Sigmoid colon (tissue), 7 donors: ENCODE measurements around the gene SGTA. TPM values are rescaled to one million over a fixed set of nuclear protein-coding genes. Genes with fewer than 3 reads are reported as not detected.

Experiments
- DNase-seq: peaks from one replicate; pipeline ENCODE4 v3.0.0-alpha.2; 2019
- H3K27ac ChIP-seq, 4 donors: fragments of 200-600 bp; sonication (generic); one replicate each; pipeline ENCODE4 v1.5.1; 2016 to 2019; ENCODE audit warnings: mild to moderate bottlenecking in 1 of 4
- H3K27me3 ChIP-seq, 3 donors: fragments of 200-600 bp; sonication (generic); one replicate each; pipeline ENCODE4 v1.5.1; 2019; ENCODE audit warnings: mild to moderate bottlenecking in 1 of 3
- H3K36me3 ChIP-seq, 4 donors: fragments of 200-600 bp; sonication (generic); one replicate each; pipeline ENCODE4 v1.5.1; 2016 to 2019
- H3K4me1 ChIP-seq, 4 donors: fragments of 200-600 bp; sonication (generic); one replicate each; pipeline ENCODE4 v1.5.1; 2017 to 2019
- H3K4me3 ChIP-seq, 4 donors: fragments of 200-600 bp; sonication (generic); one replicate each; pipeline ENCODE4 v1.5.1; 2017 to 2019; ENCODE audit warnings: mild to moderate bottlenecking in 2 of 4, moderate library complexity in 1 of 4
- H3K9me3 ChIP-seq, 4 donors: fragments of 200-600 bp in 3 of 4; sonication (generic) in 3 of 4; one replicate each; pipeline versions ENCODE4 v1.5.1 to v1.6.1; 2013 to 2019
- EP300 ChIP-seq, 4 donors: sonication (generic); formaldehyde crosslinking; IDR thresholded peaks; one replicate each; pipeline ENCODE4 v1.6.1; 2017; ENCODE audit warnings: antibody characterized with exemption in 4 of 4
- POLR2A ChIP-seq, 2 donors: fragments of 450-650 bp; IDR thresholded peaks; one replicate each; pipeline ENCODE4 v1.6.1; 2016; ENCODE audit warnings: antibody characterized with exemption in 2 of 2, mild to moderate bottlenecking in 2 of 2, moderate library complexity in 2 of 2
- POLR2AphosphoS5 ChIP-seq, 4 donors: sonication (generic); formaldehyde crosslinking; IDR thresholded peaks; one replicate each; pipeline ENCODE4 v1.6.1; 2017; ENCODE audit warnings: antibody characterized with exemption in 4 of 4
- WGBS, 2 donors: extraction: QIAGEN DNeasy Blood & Tissue Kit; methylation state at CpG; one replicate each; pipeline ENCODE4 v1.1.7; 2013; 5-methylcytosine and 5-hydroxymethylcytosine counted together
- intact Hi-C: fragments of 100-400 bp; cut with DNase I; formaldehyde crosslinking; loops from one replicate; pipeline ENCODE4 v1.15.1; 2023
- polyA plus RNA-seq, 3 donors: library from polyadenylated mRNA; stranded (reverse); fragments of 200-250 nt; gene quantifications; one replicate each; pipeline ENCODE4 v1.2.3, GENCODE V29; 2013
- total RNA-seq, 4 donors: library from RNA; depleted of rRNA; stranded (reverse); fragments of >200 nt; gene quantifications; one replicate each; pipeline ENCODE4 v1.1.0, GENCODE V29; 2016
- TF ChIP-seq, protein P1 (sequence below), 4 experiments: fragments of 450-650 bp in 3 of 4; fragments of 200-600 bp in 1 of 4; IDR thresholded peaks; one replicate each; pipeline ENCODE4 v1.5.1; 2016 to 2019; ENCODE audit warnings: antibody characterized with exemption in 4 of 4, mild to moderate bottlenecking in 3 of 4, moderate library complexity in 2 of 4
- donor health status: healthy with polysubstance abuse.
- donor health status: Bipolar disorder and iron deficiency.
- donor health status: healthy.

The SGTA gene
- total and polyA plus RNA-seq, 7 donors, result 42.5 to 80.7 (median 48.1) TPM

DNA sequence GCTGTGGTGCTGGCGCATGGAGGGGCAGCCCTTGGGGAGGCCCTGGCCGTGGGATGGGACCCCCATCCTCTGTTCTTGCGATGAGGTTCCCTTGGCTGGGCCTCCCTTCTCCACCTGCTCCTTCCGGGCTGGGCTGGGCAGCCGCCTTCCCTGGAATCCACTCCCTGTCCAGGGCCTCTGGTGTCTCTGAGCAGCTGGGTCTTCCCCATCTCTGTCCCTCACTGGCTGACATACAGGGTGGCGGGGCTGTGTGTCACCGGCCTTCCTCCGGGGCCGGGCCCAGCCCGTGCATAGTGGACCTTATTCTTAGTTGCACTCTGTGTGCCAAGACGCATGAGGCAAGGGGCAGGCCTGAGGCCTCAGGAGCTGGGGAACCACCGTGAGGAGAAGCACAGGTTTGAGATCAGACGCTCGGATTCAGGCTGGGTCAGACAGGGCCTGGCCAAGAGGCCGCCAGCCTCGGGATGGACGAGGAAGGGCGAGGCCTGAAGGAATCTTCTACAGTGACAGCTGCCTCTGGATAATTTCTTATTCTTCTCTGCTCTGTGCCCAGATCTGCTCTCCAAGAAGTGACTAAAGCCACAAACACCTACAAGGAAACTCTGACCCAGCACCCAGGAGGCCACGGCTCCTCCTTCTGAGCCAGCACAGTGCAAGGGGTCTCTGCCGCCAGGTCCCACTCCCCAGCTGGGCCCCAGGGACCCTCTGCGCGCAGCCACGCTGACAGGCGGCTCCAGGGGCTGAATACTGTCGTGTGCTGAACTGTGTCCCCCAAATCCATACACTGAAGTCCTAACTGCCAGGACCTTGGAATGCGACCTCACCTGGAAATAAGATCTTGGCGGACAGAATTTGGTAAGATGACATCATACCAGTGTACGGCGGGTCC, 11.0 kb downstream of the SGTA start:
- H3K4me3 ChIP-seq, result no peak overlapping the region
- 88% methylated on average over 29 of the region's 29 CpGs for WGBS, 2 donors
- no peak for DNase-seq
- TF ChIP-seq, protein P1, sequence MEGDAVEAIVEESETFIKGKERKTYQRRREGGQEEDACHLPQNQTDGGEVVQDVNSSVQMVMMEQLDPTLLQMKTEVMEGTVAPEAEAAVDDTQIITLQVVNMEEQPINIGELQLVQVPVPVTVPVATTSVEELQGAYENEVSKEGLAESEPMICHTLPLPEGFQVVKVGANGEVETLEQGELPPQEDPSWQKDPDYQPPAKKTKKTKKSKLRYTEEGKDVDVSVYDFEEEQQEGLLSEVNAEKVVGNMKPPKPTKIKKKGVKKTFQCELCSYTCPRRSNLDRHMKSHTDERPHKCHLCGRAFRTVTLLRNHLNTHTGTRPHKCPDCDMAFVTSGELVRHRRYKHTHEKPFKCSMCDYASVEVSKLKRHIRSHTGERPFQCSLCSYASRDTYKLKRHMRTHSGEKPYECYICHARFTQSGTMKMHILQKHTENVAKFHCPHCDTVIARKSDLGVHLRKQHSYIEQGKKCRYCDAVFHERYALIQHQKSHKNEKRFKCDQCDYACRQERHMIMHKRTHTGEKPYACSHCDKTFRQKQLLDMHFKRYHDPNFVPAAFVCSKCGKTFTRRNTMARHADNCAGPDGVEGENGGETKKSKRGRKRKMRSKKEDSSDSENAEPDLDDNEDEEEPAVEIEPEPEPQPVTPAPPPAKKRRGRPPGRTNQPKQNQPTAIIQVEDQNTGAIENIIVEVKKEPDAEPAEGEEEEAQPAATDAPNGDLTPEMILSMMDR (IDR thresholded peaks at IDR 0.05), result no peak
- TF ChIP-seq EP300 (IDR thresholded peaks at IDR 0.05), result no peak
- peaks cover 0 to 54% (median 48%) of the 10 kb centered on the region in 4 donors for H3K4me1 ChIP-seq
- H3K27me3 ChIP-seq, result no peaks in the 10 kb centered on the region
- H3K9me3 ChIP-seq, result no peaks in the 10 kb centered on the region
- H3K36me3 ChIP-seq, result peaks cover 3 to 18% (median 8%) of the 10 kb centered on the region in 4 donors
- intact Hi-C loops, result no loop called here
- H3K27ac ChIP-seq, result peak overlapping the region; percentile 60 to 76 (median 75)

GRCh38 chr19:2770055-2771013, 12.7 kb downstream of the SGTA start:
- H3K36me3 ChIP-seq, result peaks cover 19 to 35% (median 24%) of the 10 kb centered on the region in 4 donors
- TF ChIP-seq POLR2A (IDR thresholded peaks at IDR 0.05) (no peak), EP300 (IDR thresholded peaks at IDR 0.05) (no peak), POLR2AphosphoS5 (IDR thresholded peaks at IDR 0.05) (peak in 3 of 4 donors; percentile 32 to 59 (median 46))
- TF ChIP-seq, protein P1 (IDR thresholded peaks at IDR 0.05), result no peak
- H3K27ac ChIP-seq, result peak overlapping the region; percentile 60 to 76 (median 75)
- peaks cover 0 to 53% (median 46%) of the 10 kb centered on the region in 4 donors for H3K4me1 ChIP-seq
- 73 to 88% methylated on average over 40 of the region's 40 CpGs for whole genome bisulfite sequencing, 2 donors
- no peak overlapping the region for H3K4me3 ChIP-seq
- no peaks in the 10 kb centered on the region for H3K9me3 ChIP-seq
- DNase-seq, result peak; percentile 88
- intact Hi-C loops, result no loop called here
- H3K27me3 ChIP-seq, result no peaks in the 10 kb centered on the region

DNA sequence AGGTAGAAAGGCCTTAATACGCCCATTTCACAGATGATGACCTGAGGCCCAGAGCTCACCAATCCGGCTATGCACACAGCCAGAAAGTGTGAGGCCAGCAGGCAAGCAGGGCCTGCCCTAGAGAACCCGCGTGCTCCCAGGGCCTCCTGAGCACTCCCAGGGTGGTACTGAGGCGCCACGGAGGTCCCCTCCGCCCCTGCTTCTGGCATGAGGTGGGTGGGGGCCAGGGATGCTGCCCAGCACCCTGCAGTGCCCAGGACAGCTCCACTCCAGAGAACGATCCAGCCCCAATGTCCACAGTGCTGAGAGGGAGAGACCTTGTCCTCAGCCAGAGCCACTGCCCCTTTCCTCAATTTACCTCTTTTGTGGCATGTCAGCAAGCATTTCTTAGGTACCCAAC, 13.9 kb downstream of the SGTA start:
- 96 to 97% methylated on average over 8 of the region's 8 CpGs for WGBS, 2 donors
- Histone ChIP-seq H3K27me3 (no peaks in the 10 kb centered on the region), H3K4me1 (peaks cover 0 to 42% (median 37%) of the 10 kb centered on the region in 4 donors), H3K4me3 (no peak overlapping the region), H3K36me3 (peaks cover 28 to 46% (median 35%) of the 10 kb centered on the region in 4 donors), H3K27ac (peak overlapping the region in 3 of 4 donors; percentile 14 to 76 (median 76)), H3K9me3 (no peaks in the 10 kb centered on the region)
- intact Hi-C loops, result no loop called here
- TF ChIP-seq EP300 (IDR thresholded peaks at IDR 0.05) (no peak), POLR2A (IDR thresholded peaks at IDR 0.05) (no peak), POLR2AphosphoS5 (IDR thresholded peaks at IDR 0.05) (no peak)
- TF ChIP-seq, protein P1 (IDR thresholded peaks at IDR 0.05), result no peak
- no peak for DNase-seq

DNA sequence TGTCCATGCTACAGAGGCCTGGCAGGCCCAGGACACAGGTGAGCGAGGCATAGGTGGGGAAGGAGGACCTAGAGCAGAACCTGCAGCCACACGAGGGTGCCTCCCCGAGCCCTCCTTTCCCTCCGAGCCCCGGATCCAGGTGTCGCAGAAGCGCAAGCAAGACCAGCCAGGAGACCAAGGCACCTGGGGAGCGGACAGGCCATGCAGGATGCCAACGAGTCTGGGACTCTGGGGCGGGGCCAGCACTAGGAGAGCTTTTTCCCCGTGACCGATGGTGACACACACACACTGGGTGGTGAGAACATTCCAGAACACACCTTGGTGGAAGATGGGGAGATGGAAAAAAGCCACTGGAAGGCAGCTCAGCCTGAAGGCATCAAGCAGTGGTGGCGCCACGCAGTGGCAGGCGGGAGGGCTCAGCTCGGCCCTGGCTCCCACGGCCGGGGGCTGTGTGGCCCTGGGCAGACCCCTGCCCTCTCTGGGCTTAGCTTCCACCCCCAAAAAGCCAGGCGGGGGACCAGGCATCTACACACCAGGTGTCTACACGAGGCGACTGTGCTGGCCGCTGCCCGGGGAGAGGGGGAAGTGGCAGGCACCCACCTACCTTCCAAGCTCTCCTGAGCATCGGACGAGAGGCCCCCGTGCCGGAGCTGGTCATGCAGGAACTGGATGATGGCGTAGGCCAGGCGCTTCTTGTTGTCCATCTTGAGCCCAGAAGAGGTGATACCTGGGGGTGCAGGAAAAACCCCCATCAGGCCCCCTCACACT, 14.5 kb downstream of the SGTA start:
- TF ChIP-seq POLR2AphosphoS5 (IDR thresholded peaks at IDR 0.05) (no peak), EP300 (IDR thresholded peaks at IDR 0.05) (no peak), POLR2A (IDR thresholded peaks at IDR 0.05) (no peak)
- TF ChIP-seq, protein P1 (IDR thresholded peaks at IDR 0.05), result no peak

More for the DNA sequence above, 14.5 kb downstream of the SGTA start:
- no peak overlapping the region for H3K4me3 ChIP-seq
- intact Hi-C loops, result no loop called here
- 94 to 95% methylated on average over 29 of the region's 29 CpGs for WGBS, 2 donors
- H3K9me3 ChIP-seq, result no peaks in the 10 kb centered on the region
- no peak for DNase-seq
- H3K27me3 ChIP-seq, result no peaks in the 10 kb centered on the region
- H3K27ac ChIP-seq, result no peak overlapping the region
- H3K4me1 ChIP-seq, result peaks cover 0 to 38% (median 36%) of the 10 kb centered on the region in 4 donors
- peaks cover 30 to 53% (median 39%) of the 10 kb centered on the region in 4 donors for H3K36me3 ChIP-seq
